Superior temporal gyrus (tissue), 1 donor: Measurements from ENCODE around the gene SPIN2B.
"Not testable (repeated sequence)": the region's sequence is repeated elsewhere in the genome, so short reads cannot be mapped to it uniquely, and the experiment has no call there.

ENCODE experiments used
- DNase-seq: peaks from one replicate; pipeline ENCODE4 v3.0.0-alpha.2; 2016; ENCODE audit errors: extremely low spot score

SPIN2B gene

GRCh38 chrX:57121162-57121755 is at the start of gene SPIN2B:
Gene SPIN2B, minus strand, starts transcription at chrX:57121548.
- DNase-seq = peak; percentile 70

GRCh38 chrX:57156397-57157049 is 35.2 kb upstream of the SPIN2B start:
- peak; percentile 57 for DNase-seq

- no peak for DNase-seq
These were observed 33.8 kb upstream of the SPIN2B start for GRCh38 chrX:57155171-57155570.

- DNase-seq = not testable (repeated sequence)
These were observed 30.9 kb upstream of the SPIN2B start for GRCh38 chrX:57152222-57152621.

GRCh38 chrX:57138674-57139073 is 17.3 kb upstream of the SPIN2B start:
- DNase-seq = no peak

- no peak for DNase-seq
These were observed 16.2 kb upstream of the SPIN2B start for GRCh38 chrX:57137501-57137900.

- not testable (repeated sequence) for DNase-seq
These were observed 15.7 kb upstream of the SPIN2B start, which contains the start of gene SPIN2A for GRCh38 chrX:57137073-57137472. Gene SPIN2A, minus strand, starts transcription at chrX:57137397. Its CDS starts 800 bp downstream, at chrX:57136597.

- not testable (repeated sequence) for DNase-seq
These were observed 15.2 kb upstream of the SPIN2B start for GRCh38 chrX:57136589-57136988.

- no peak for DNase-seq
These were observed 13.9 kb upstream of the SPIN2B start for GRCh38 chrX:57135287-57135686.

GRCh38 chrX:57134702-57135101 is 13.4 kb upstream of the SPIN2B start:
- no peak for DNase-seq

GRCh38 chrX:57133706-57134105 is 12.4 kb upstream of the SPIN2B start:
- no peak for DNase-seq

- DNase-seq = not testable (repeated sequence)
These were observed 11.9 kb upstream of the SPIN2B start for GRCh38 chrX:57133284-57133683.

GRCh38 chrX:57132046-57132445 is 10.7 kb upstream of the SPIN2B start:
- DNase-seq = no peak

- no peak for DNase-seq
These were observed 468 bp upstream of the SPIN2B start for GRCh38 chrX:57121816-57122215.

- DNase-seq = not testable (repeated sequence)
These were observed 658 bp downstream of the SPIN2B start for GRCh38 chrX:57120619-57121161.

GRCh38 chrX:57119416-57119815 is 1.9 kb downstream of the SPIN2B start:
- no peak for DNase-seq

- not testable (repeated sequence) for DNase-seq
These were observed 3.8 kb downstream of the SPIN2B start for GRCh38 chrX:57117566-57117965.

GRCh38 chrX:57104921-57105398 is 16.4 kb downstream of the SPIN2B start:
- DNase-seq = no peak

GRCh38 chrX:57104406-57104805 is 16.9 kb downstream of the SPIN2B start:
- DNase-seq = no peak

GRCh38 chrX:57103489-57103888 is 17.9 kb downstream of the SPIN2B start:
- DNase-seq = no peak

- not testable (repeated sequence) for DNase-seq
These were observed 18.4 kb downstream of the SPIN2B start for GRCh38 chrX:57102918-57103317.

GRCh38 chrX:57083143-57083542 is 38.2 kb downstream of the SPIN2B start:
- no peak for DNase-seq

- DNase-seq = no peak
These were observed 46.9 kb downstream of the SPIN2B start for GRCh38 chrX:57074458-57074857.
